ENCODE data around the gene PRRT1. TPM values are rescaled to one million over a fixed set of nuclear protein-coding genes. Genes with fewer than 3 reads are reported as not detected.

The PRRT1 gene
- total and polyA plus RNA-seq, 11 donors, result 0.28 to 1.1 (median 0.62) TPM

DNA sequence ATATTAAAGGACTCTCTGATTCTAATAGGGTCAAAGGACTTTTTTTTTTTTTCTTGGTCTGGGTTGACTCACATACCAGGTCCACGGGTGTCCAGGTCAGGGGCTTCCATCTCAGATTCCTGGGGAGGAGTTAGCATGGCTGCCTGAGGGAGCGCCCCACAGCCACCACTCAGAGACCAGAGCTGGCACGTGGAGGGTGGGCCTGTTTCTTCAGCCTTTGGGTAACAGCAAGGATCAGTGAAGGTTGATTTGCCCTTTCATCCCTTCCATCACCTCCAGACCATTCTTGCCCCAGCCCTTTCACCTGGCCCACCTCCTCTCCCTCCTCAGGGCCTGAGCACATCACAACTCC, 46.6 kb upstream of the PRRT1 start:
- Histone ChIP-seq H3K27ac (peak overlapping the region in 8 of 12 donors; percentile 98 to 100 (median 100)), H3K27me3 (no peaks in the 10 kb centered on the region), H3K4me3 (no peak overlapping the region), H3K9me3 (no peaks in the 10 kb centered on the region), H3K36me3 (peaks cover 0 to 42% (median 17%) of the 10 kb centered on the region in 9 donors), H3K4me1 (peaks cover 4 to 37% (median 21%) of the 10 kb centered on the region in 12 donors)
- DNase-seq (no peak), ATAC-seq (no peak)
- WGBS, 4 donors, result 75 to 79% (median 77%) methylated on average over 3 of the region's 3 CpGs
- intact Hi-C loops (cut with DNase I), result loop anchor here in 2 of 10 donors (5.0 to 10.0 kb wide), 4 partner anchors 44 to 1006 kb away; partner anchors contain the start of genes HSD17B8 (in 1 of the 2), RING1 (in 1 of the 2), RXRB (in 1 of the 2) and SLC39A7 (in 1 of the 2)
- no peak for TF ChIP-seq POLR2A (IDR thresholded peaks at IDR 0.05)
- TF ChIP-seq CTCF (IDR thresholded peaks at IDR 0.05), result no peak

DNA sequence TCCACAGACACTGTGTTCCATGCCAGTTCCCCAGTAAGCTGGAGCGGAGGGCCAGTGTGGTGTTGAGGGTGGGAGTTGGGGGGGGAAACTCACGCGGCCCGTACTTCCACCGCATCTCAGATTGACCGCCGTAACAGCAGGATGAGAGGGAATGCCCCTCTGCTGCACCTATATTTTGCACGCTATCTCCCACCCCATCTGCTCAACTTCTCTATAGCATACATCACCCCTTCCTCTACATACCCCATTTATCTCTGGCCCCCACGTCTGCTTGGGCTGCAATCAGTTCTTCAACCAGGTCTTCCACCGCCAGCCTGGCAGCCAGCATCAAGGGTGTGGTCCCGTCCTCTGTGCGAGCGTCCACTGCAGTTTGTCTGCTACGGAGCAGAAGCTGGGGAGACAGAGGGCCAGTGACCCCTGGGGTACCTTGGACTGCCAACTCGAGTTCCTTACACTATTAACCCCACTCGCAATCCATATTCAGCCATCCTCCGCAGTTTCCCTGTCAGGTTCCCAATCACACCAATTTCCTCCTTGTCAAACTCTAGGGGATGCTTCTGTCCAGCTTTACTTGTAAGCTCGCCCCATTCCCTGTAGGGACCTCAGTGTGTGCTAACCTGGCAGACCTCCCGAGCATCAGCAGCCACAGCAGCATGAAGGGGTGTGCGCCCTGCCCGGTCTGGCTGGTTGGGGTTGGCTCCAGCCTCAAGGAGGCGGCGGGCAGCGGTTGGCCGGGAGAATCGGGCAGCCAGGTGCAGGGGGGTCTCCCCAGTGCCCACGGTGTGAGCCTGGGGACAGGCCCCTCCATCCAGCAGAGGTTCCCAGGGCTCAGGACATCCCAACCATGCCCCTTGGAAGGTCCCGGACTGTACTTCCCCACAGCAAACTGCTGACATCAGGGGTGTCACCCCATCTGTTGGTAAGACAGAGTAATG, 45.2 kb upstream of the PRRT1 start:
- Histone ChIP-seq H3K9me3 (no peaks in the 10 kb centered on the region), H3K36me3 (peaks cover 0 to 30% (median 5%) of the 10 kb centered on the region in 9 donors), H3K4me3 (peak overlapping the region; percentile 42 to 93 (median 75)), H3K27me3 (no peaks in the 10 kb centered on the region), H3K27ac (peak overlapping the region; percentile 92 to 100 (median 100)), H3K4me1 (peaks cover 4 to 51% (median 33%) of the 10 kb centered on the region in 12 donors)
- peak in 2 of 12 donors; percentile 6 to 10 for TF ChIP-seq CTCF (IDR thresholded peaks at IDR 0.05)
- no peak for TF ChIP-seq POLR2A (IDR thresholded peaks at IDR 0.05)
- ATAC-seq (no peak), DNase-seq (peak in 3 of 5 donors; percentile 52 to 67 (median 61))
- WGBS, 4 donors, result 29 to 40% (median 33%) methylated on average over 28 of the region's 28 CpGs
- intact Hi-C loops (cut with DNase I), result loop anchor here in 2 of 10 donors (5.0 to 10.0 kb wide), 4 partner anchors 45 to 1008 kb away; partner anchors contain the start of genes HSD17B8 (in 1 of the 2), RING1 (in 1 of the 2), RXRB (in 1 of the 2) and SLC39A7 (in 1 of the 2)

GRCh38 chr6:32195902-32196681, 44.4 kb upstream of the PRRT1 start:
- Histone ChIP-seq H3K4me1 (peaks cover 4 to 56% (median 34%) of the 10 kb centered on the region in 12 donors), H3K4me3 (peak overlapping the region; percentile 42 to 93 (median 75)), H3K27ac (peak overlapping the region; percentile 92 to 100 (median 100)), H3K36me3 (peaks cover 0 to 21% (median 0%) of the 10 kb centered on the region in 9 donors), H3K9me3 (no peaks in the 10 kb centered on the region), H3K27me3 (no peaks in the 10 kb centered on the region)
- ATAC-seq (peak; percentile 32 to 89 (median 62)), DNase-seq (peak; percentile 96 to 98 (median 97))
- TF ChIP-seq CTCF (IDR thresholded peaks at IDR 0.05) (peak in 1 of 12 donors; percentile 3), POLR2A (IDR thresholded peaks at IDR 0.05) (peak; percentile 72 to 94)
- 0% methylated on average over 29 to 58 of the region's 58 CpGs for WGBS, 4 donors
- intact Hi-C loops (cut with DNase I), result loop anchor here in 5 of 10 donors (1.0 to 10.0 kb wide), 9 partner anchors 18 to 1009 kb away; partner anchors contain the start of genes ATF6B (in 2 of the 5), RNF5 (in 2 of the 5), FKBPL (in 1 of the 5) and HSD17B8 (in 1 of the 5)
